ACC112 (cell line): Measurements from ENCODE around the gene DKK2.

ENCODE experiments used
- H2AFZ ChIP-seq: fragments of 200-600 bp; sonication (generic); one replicate; pipeline ENCODE4 v1.6.0; 2017; ENCODE audit warnings: antibody characterized with exemption, low read length; ENCODE audit not compliant: unreplicated experiment
- H3K27ac ChIP-seq: fragments of 200-600 bp; sonication (generic); 2 replicates; pipeline ENCODE4 v1.5.1; 2014; ENCODE audit warnings: low read depth, mild to moderate bottlenecking, antibody characterized with exemption, low read length, moderate library complexity
- H3K27me3 ChIP-seq: fragments of 200-600 bp; sonication (generic); 2 replicates; pipeline ENCODE4 v1.6.1; 2014; ENCODE audit warnings: mild to moderate bottlenecking, antibody characterized with exemption, low read length, moderate library complexity, mixed read lengths; ENCODE audit not compliant: insufficient read depth
- H3K36me3 ChIP-seq: fragments of 200-600 bp; sonication (generic); 2 replicates; pipeline ENCODE4 v1.6.1; 2016; ENCODE audit warnings: mild to moderate bottlenecking, antibody characterized with exemption, low read length, moderate library complexity, mixed read lengths; ENCODE audit not compliant: insufficient read depth
- H3K4me1 ChIP-seq: fragments of 200-600 bp; sonication (generic); one replicate; pipeline ENCODE4 v1.6.1; 2016; ENCODE audit warnings: low read length, mixed read lengths; ENCODE audit not compliant: insufficient read depth, unreplicated experiment, control insufficient read depth
- H3K4me3 ChIP-seq: fragments of 200-600 bp; sonication (generic); 2 replicates; pipeline ENCODE4 v1.5.1; 2014; ENCODE audit warnings: mild to moderate bottlenecking, low read depth, low read length
- H3K79me2 ChIP-seq: fragments of 200-600 bp; sonication (generic); one replicate; pipeline ENCODE4 v1.6.0; 2016; ENCODE audit warnings: low read length; ENCODE audit not compliant: control insufficient read depth, unreplicated experiment, insufficient read depth

DKK2 gene

DNA sequence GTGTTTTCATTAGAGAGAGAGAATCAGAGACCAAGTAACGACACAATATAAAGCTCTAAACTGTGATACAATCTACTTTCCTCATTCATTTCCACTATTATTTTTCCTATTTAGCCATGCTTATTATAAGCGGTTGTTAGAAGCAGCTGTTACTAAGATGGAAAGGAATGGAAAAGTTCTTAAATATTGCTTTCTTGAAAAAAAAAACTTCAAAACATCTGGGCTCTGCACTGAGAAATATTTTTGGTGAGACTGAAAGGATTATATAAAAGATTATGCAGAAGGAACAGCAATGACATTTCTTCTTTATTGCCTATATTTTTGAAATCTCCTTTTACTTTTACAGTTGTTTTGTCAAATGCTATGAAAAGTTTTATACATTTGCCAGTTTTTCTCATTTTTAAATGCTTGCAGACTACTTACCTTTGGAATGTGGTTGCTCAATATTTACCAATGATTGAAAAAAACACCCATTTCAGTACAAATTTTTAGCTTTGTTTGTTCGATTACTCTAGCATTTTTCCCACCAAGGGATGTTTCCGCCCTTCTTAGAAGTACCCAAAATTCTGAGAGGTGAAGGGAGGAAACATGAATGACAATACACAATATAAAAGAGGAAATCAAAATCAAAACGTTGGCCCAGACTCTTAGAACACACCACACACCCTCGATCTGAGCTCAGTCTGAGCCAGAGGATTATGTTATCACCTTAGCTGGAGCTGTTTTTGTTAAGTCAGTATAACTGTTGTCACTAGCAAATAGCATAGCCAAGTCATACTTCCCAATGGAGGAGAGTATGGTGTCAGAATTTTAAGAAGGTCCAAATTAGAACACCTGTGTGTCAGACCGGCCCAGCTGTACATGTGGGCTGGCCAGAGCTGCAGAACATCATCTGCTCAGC, 18.4 kb downstream of the DKK2 start:
- Histone ChIP-seq H3K27me3 (peaks cover 56% of the 10 kb centered on the region), H3K4me3 (no peak overlapping the region), H2AFZ (no peak overlapping the region), H3K36me3 (no peaks in the 10 kb centered on the region), H3K27ac (no peak overlapping the region), H3K79me2 (no peaks in the 10 kb centered on the region), H3K4me1 (no peaks in the 10 kb centered on the region)

DNA sequence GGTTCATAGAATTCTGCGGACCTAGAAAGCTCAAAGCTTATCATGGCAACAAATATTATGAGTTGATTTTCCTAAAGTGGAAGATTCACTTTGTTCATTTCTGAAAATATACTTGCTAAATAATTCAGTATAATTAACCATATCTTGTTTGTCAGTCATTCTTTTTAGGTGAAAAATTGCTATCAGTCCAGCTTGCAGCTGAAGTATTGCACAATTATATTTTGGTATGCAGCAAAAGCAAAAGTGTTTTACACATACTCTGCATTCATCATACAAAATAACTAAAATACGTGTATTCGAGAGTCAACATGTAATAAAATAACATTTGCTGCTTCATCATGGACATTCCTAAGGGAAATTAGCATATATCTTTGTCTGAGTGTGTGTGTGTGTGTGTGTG, 24.8 kb downstream of the DKK2 start:
- Histone ChIP-seq H2AFZ (no peak overlapping the region), H3K4me3 (no peak overlapping the region), H3K27ac (no peak overlapping the region), H3K36me3 (no peaks in the 10 kb centered on the region), H3K4me1 (no peaks in the 10 kb centered on the region), H3K79me2 (no peaks in the 10 kb centered on the region), H3K27me3 (peaks cover 55% of the 10 kb centered on the region)

DNA sequence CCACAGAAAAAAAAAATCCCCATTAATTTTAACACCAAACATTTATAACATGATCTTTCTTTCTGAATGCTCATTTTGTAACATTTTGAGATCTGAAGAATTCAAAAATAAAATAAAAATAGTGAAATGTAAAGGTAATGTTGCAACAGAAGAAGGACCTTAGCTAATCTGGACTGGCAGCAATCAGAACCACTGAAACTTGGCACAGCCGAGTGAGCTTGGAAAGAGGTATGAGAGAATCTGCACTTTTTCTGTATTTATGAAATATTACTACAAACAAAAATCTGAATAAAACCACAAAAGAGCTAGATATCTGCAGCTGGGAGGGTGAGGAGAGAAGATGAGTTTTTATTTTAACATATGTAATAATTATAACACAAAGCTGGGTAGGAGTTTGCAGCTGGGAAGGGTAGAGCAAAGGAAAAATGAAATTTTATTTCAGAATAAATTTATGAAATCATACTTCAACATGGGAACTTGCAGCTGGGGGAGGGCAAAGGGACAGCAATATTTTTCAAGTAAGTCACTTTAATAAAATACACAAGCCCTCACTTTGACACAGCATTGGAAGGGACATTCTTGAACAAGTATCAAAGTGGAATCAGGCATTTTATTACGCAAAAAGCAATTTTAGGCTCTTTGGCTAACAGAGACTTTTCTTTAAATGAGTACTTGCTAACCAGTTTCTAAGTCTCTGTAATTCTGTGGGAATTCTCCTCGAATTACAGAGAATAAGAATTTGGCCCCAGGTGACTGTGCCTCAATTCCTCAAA, 26.7 kb downstream of the DKK2 start:
- Histone ChIP-seq H3K27me3 (peaks cover 45% of the 10 kb centered on the region), H3K27ac (no peak overlapping the region), H3K79me2 (no peaks in the 10 kb centered on the region), H3K36me3 (no peaks in the 10 kb centered on the region), H3K4me3 (no peak overlapping the region), H2AFZ (no peak overlapping the region), H3K4me1 (no peaks in the 10 kb centered on the region)

DNA sequence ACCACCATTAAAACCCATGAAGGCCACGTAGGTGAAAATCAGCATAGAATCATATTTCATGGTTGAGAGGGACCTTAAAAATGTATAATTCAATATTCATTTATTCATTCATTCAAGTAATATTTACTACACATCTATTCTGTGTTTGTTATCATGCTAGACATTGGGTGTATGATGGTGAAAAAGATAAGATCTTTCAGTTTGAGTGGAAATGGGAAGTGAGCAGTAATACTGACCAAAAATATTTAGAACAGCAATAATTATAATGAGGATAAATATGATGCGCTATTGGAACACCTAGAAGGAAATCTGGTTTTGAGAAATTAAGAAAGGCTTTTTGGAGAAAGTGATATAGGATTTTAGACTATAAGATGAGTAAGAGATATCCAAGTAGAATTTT, 28.0 kb downstream of the DKK2 start:
- Histone ChIP-seq H3K79me2 (no peaks in the 10 kb centered on the region), H3K4me1 (no peaks in the 10 kb centered on the region), H3K27me3 (peaks cover 40% of the 10 kb centered on the region), H3K27ac (no peak overlapping the region), H2AFZ (no peak overlapping the region), H3K4me3 (no peak overlapping the region), H3K36me3 (no peaks in the 10 kb centered on the region)

DNA sequence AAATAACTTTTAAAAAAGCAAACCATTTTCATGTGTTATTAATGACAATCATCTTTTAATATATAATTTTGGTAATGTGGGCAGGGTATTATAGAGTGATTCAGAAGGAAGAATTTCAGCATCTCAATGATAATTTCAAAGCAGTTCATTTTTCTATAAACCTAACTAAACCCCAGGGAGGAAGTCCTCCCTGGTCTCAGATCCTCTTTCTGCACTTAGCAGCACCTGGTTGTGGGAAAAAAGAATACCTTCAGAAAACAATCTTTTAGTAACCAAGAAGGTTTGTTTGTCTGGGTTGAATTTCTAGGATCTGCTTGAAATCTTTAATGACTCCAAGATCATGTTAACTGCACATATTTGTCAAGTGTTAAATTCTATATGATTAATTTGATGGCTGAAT, 29.9 kb downstream of the DKK2 start:
- H3K4me3 ChIP-seq, result no peak overlapping the region
- H3K79me2 ChIP-seq, result no peaks in the 10 kb centered on the region
- no peaks in the 10 kb centered on the region for H3K4me1 ChIP-seq
- H3K36me3 ChIP-seq, result no peaks in the 10 kb centered on the region
- no peak overlapping the region for H2AFZ ChIP-seq
- no peak overlapping the region for H3K27ac ChIP-seq
- H3K27me3 ChIP-seq, result peaks cover 49% of the 10 kb centered on the region

DNA sequence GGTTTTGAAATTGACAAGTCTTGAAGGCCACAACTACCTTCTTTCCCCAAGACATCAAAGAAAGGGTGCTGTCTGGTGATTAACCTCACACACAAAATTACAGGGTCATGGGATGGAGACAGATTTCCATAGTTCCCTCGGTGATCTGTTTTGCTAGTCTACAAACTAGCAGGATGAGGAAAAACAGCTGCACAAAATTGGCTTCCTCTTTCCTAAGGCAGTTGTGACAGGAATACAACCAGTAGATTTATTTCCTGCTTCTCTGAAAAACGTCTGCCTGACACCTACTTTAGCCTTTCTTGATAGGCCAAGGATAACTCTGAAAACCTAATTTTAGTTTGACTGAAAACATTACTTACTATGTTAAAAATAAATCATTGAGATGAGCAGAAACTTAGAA, 39.6 kb downstream of the DKK2 start:
- no peak overlapping the region for H2AFZ ChIP-seq
- H3K27me3 ChIP-seq, result peaks cover 70% of the 10 kb centered on the region
- no peaks in the 10 kb centered on the region for H3K79me2 ChIP-seq
- H3K36me3 ChIP-seq, result no peaks in the 10 kb centered on the region
- no peaks in the 10 kb centered on the region for H3K4me1 ChIP-seq
- no peak overlapping the region for H3K4me3 ChIP-seq
- H3K27ac ChIP-seq, result no peak overlapping the region

DNA sequence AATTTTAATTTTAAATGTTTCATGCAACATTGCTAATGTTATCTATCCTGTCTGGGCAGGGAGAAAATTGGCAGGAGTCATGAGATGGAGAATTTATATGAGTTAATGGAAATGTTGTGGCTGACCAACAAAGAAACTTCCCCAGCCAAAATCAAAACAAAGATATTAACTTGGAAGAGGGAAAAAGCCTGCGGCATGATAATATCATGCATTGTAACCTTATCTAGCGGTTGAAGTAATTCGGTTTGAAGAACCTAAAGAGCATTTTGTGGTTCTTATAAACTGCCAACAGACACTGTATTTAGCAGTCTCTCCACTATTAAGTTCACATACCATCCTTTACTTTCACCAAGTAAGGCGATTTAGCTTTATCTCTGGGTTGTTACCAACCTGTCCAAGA, 42.3 kb downstream of the DKK2 start:
- Histone ChIP-seq H3K27me3 (peaks cover 59% of the 10 kb centered on the region), H3K36me3 (no peaks in the 10 kb centered on the region), H3K27ac (no peak overlapping the region), H3K4me3 (no peak overlapping the region), H3K79me2 (no peaks in the 10 kb centered on the region), H2AFZ (no peak overlapping the region), H3K4me1 (no peaks in the 10 kb centered on the region)

DNA sequence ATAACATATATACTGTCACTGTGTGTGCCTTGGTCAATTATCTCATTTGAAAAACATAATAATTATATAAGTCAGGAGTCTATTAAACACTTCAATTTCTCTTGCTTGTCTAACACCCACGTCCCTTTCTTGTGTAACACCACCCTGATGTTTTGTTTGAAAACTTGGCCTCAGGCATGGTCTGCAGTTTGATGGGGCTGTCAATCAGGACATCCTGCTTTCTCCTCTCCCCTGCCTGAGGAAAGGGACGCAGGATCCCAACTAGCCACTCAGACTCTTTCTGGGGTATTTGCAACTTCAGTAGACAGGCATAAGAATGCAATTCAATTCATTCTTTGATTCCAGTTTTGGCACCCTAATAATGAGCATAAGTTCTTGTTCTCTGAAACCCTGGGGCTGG, 48.8 kb downstream of the DKK2 start:
- H3K4me1 ChIP-seq, result no peaks in the 10 kb centered on the region
- peaks cover 8% of the 10 kb centered on the region for H3K27me3 ChIP-seq
- no peak overlapping the region for H3K4me3 ChIP-seq
- H3K36me3 ChIP-seq, result no peaks in the 10 kb centered on the region
- no peaks in the 10 kb centered on the region for H3K79me2 ChIP-seq
- no peak overlapping the region for H2AFZ ChIP-seq
- no peak overlapping the region for H3K27ac ChIP-seq

DNA sequence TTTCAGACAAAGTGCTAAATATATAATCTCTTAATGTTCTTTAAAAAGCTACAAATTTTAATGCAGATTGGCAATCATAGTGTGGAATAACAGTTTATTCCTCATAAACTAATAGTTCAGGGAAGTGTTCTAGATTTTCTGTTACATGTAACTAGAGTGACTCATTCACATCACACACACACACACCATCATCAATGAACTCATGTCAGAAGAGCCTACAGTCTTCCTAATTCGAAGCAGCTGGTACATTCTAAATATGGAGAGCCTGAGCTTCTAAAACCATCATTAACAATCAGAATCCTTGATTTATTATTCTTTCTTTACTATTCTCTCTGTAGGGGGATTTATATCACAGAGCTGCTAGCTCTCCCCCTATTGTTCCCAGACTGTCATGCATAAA, 49.6 kb downstream of the DKK2 start:
- Histone ChIP-seq H2AFZ (no peak overlapping the region), H3K4me3 (no peak overlapping the region), H3K36me3 (no peaks in the 10 kb centered on the region), H3K27ac (no peak overlapping the region), H3K27me3 (peaks cover 7% of the 10 kb centered on the region), H3K79me2 (no peaks in the 10 kb centered on the region), H3K4me1 (no peaks in the 10 kb centered on the region)

DNA sequence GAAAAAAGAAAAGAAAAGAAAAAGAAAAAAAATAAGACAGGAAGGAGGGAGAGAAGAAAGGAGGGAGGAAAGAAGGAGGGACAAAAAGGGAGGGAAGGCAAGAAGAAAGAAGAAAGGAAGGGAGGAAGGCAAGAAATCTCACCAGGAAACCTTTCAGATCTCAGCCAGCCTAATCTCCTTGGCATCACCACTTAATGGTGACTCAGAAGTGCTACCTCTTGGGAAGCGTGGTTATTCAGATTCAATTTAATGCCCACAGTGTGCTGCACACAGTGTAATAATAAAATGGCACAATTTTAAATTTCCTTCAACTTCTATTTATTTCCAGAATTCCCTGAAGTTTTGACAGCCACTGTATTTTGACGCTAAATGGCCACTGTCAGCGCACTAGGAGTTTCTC, 50.3 kb downstream of the DKK2 start:
- H3K36me3 ChIP-seq, result no peaks in the 10 kb centered on the region
- peaks cover 11% of the 10 kb centered on the region for H3K27me3 ChIP-seq
- H3K79me2 ChIP-seq, result no peaks in the 10 kb centered on the region
- H3K4me3 ChIP-seq, result no peak overlapping the region
- no peak overlapping the region for H2AFZ ChIP-seq
- no peak overlapping the region for H3K27ac ChIP-seq
- no peaks in the 10 kb centered on the region for H3K4me1 ChIP-seq
